ENCODE results near the gene NOXRED1.
A peak's percentile ranks its signal among the peaks of the same experiment; 100 is the strongest.
"Not testable (repeated sequence)": the region's sequence is repeated elsewhere in the genome, so short reads cannot be mapped to it uniquely, and the experiment has no call there.

NOXRED1 gene, protein sequence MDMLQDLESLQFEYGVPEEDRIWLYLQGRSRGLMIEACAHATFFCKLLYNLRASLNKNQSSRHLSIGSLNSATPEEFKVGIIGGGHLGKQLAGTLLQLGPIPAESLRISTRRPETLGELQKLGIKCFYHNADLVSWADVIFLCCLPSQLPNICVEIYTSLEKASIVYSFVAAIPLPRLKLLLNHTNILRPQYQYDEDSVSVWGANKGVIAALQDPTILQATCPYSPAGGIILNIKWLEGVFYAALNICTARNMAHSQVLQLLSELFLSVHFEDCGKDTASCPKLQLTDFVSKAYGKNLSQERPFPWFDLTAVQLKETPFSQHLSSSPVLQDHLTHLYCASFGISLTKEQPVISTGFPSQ

GRCh38 chr14:77423423-77423822 is at the start of gene NOXRED1:
Gene NOXRED1 (minus strand): TSS chr14:77423523. CDS start chr14:77422889, 634 bp downstream.
- DNase-seq (ENCODE audit: low read depth in 2 of 2) = no peak

GRCh38 chr14:77470224-77470870 is 47.0 kb upstream of the NOXRED1 start:
- DNase-seq (ENCODE audit: low read depth in 2 of 2) = no peak

DNA sequence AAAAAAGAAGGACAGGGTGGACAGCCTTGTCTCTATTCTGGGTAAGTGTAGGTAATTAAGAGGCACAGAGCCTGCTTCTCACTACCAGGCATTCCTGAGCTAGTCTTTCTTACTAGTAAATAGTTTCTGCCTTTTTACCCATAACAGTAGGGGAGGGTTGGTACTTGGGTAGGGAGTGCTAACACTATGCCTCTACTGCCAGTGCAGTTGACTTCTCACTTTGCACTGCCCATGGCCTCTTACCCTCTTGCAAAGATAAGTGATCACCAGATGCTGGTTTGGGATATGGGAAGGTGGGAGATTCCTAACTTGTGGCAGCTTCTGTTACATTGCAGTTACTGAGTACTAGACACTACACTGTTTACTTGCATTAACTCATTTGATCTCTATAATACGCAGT is 46.2 kb upstream of the NOXRED1 start:
- no peak for DNase-seq (ENCODE audit: low read depth in 2 of 2)

DNA sequence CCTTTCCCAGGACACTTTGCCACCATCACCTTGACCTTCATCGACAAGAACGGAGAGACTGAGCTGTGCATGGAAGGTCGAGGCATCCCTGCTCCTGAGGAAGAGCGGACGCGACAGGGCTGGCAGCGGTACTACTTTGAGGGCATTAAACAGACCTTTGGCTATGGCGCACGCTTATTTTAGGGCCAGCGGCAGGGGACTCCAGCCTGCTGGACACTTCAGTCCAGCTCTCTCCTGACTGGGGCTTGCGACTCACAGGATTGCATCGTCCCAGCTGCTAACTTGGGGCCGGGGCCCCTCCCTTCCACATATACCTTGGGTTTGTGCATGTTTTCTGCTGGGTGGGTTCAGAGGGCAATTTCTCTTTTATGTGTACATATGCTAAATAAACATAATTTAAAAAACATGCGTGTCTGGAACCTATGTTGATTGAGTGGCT is 45.8 kb upstream of the NOXRED1 start:
- DNase-seq (ENCODE audit: low read depth in 2 of 2) = no peak

GRCh38 chr14:77467801-77468200 is 44.5 kb upstream of the NOXRED1 start:
- no peak for DNase-seq (ENCODE audit: low read depth in 2 of 2)

DNA sequence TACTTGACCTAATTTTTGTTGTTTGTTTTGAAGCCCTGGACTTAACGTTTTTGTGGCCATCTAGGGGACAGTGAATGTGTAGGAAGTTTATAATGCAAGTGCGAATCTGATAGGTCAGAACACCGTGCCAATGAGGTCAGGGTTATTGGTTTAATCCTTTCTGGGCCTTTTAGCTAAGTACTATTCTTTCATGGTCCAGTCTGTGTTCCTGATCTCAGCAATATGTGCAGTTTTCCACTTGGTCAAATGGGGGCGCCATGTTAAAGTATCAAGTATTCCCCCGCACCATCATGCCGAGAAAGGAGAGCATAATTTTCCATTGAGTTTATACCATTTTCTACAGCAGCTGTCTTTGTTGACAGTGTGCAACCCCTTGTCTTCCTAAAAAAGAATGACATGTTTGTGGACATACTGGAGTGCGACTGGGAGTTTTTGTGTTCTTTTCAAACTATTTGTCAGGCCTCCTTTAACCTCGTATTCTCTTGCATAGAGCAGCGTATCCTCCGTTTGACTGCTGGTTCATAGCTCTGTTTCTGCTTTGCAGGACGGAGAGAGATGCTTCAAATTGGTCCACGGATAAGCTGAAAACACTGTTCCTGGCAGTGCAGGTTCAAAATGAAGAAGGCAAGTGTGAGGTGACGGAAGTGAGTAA is 35.9 kb upstream of the NOXRED1 start:
- peak; percentile 58 to 70 for DNase-seq (ENCODE audit: low read depth in 2 of 2)

GRCh38 chr14:77458249-77458950 is 35.1 kb upstream of the NOXRED1 start:
- peak; percentile 10 to 28 for DNase-seq (ENCODE audit: low read depth in 2 of 2)

GRCh38 chr14:77457522-77458248 is 34.4 kb upstream of the NOXRED1 start, which contains the start of the genes AHSA1 and VIPAS39:
Gene AHSA1 (plus strand): TSS chr14:77458093. CDS start chr14:77458190, 97 bp downstream.
Gene VIPAS39 (minus strand): TSS chr14:77457601. CDS start chr14:77454102, 3,499 bp downstream.
- peak; percentile 88 to 93 for DNase-seq (ENCODE audit: low read depth in 2 of 2)

DNA sequence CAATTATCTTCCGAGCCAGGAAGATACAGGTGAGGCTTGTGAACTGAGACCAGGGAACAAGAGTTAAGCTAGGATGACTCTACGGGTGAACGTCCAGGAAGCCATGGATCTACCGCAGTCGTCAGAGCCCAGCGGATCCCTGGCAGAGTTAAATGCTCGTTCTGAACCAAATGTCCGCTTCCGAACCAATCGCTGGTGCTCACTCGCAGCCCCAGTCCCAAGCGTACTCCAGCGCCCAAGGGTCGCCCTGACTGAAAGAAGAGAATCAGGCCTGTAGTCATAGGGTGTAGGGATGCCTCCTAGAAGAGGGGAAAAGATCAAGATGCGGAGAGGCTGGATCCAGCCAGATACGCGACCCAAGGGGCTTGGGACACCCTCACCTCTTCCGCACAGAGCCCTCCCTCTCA is 33.8 kb upstream of the NOXRED1 start:
- no peak for DNase-seq (ENCODE audit: low read depth in 2 of 2)

- no peak for DNase-seq (ENCODE audit: low read depth in 2 of 2)
These were observed 32.8 kb upstream of the NOXRED1 start for GRCh38 chr14:77455966-77456640.

DNA sequence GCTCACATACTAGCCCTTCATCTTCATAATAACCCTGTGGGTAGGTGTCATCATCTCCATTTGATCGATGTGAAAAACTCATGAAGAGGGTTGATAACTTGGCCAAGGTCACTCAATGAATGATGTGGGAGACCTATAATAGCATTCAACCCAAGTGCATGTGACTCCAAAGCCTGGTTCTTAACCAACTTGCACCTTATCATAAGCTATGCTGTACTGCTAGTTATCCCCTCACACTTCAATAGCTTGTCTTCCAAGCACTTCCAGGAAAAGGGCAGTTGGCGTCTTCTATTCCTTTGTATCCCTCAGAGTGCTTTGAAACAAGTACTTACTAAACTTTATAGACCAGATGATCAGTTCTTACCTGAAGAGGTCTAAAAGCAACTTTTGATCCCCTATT is 18.9 kb upstream of the NOXRED1 start:
- no peak for DNase-seq (ENCODE audit: low read depth in 2 of 2)

DNA sequence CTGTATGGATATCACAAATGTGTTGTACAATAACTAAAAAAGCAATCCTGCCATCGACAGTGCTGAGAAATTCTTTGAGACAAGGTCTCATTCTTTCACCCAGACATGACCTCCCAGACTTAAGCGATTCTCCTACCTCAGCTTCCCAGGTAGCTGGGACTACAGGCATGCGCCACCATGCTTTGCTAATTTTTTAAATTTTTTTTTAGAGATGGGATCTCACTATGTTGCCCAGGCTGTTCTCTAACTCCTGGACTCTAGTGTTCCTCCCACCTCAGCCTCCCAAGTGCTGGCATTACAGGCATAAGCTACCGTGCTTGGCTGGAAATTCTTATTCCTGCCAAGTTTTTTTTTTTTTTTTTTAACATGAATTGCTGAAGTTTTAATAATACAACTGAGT is 16.5 kb upstream of the NOXRED1 start:
- DNase-seq (ENCODE audit: low read depth in 2 of 2) = no peak

- DNase-seq (ENCODE audit: low read depth in 2 of 2) = no peak
These were observed 15.3 kb upstream of the NOXRED1 start for GRCh38 chr14:77438596-77438995.

DNA sequence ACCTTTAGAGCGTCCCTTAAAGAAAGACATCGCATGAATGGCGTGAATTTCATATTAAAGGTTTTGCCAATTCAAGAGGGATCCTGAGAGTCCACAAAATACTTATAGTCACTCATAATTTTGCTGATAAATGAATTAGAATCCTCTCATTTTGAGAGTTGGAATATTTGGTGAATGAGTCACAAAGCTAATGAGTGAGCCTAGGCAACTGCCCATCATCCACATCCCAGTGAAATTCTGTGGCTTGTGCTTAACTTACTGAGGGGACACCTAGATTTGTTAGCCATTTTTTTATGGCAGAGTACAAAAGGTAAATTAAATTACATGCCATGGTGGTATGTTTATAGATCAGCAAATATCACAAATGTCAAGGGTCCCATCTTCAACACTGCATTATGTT is 12.7 kb upstream of the NOXRED1 start:
- DNase-seq (ENCODE audit: low read depth in 2 of 2) = no peak

DNA sequence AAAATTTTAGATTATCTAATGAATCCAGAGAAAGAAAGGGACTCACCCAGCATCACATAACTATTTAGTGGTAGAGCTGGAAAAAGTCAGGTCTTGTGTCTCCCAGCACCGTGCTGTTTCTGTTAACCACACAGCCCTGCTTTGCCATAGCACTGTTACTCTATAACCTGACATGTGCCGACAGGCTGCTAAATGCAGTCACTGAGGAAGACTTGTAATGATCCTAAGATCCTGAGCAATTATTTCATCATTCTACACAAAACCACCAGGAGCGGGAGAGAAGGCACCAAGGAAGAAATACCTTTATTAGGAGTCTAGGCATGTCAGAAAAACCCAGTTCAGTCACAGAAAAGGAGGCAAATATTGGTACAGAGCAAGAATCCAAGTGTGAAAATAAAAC is 3.1 kb upstream of the NOXRED1 start:
- no peak for DNase-seq (ENCODE audit: low read depth in 2 of 2)

GRCh38 chr14:77424862-77425261 is 1.5 kb upstream of the NOXRED1 start:
- no peak for DNase-seq (ENCODE audit: low read depth in 2 of 2)

DNA sequence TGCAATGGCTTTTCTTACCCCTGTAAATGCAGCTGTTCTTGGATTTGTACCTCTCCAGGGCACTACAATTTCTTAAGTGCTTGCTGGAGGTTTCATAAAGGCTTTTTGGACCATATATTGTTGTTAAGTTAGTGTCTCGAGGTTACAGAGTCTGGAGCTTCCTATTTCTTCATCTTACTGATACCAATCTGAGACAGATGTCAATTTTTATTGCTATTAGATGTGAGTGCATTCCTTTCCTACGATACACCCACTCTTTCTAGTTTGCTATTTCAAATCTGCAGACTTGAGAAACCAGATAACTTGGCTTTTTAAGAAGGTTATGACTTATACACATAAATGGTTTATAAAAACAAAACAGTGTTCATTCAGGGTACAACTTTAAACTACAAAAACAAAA is 2.1 kb downstream of the NOXRED1 start:
- no peak for DNase-seq (ENCODE audit: low read depth in 2 of 2)

DNA sequence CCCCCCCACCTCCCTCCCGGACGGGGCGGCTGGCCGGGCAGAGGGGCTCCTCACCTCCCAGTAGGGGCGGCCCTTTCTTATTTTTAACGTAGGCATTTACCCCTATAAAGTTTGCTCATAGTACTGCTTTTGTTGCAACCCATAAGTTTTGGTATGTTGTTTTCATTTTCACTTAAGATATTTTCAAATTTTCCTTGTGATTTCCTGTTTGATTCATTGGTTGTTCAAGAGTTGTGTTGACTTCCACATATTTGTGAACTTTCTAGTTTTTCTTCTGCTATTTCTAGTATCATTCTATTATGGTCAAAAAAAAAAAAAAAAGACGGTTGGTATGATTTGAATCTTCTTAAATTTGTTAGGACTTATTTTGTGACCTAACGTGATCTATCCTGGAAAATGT is 6.5 kb downstream of the NOXRED1 start:
- no peak for DNase-seq (ENCODE audit: low read depth in 2 of 2)

GRCh38 chr14:77416098-77416497 is 7.2 kb downstream of the NOXRED1 start:
- not testable (repeated sequence) for DNase-seq (ENCODE audit: low read depth in 2 of 2)

- not testable (repeated sequence) for DNase-seq (ENCODE audit: low read depth in 2 of 2)
These were observed 7.8 kb downstream of the NOXRED1 start for GRCh38 chr14:77415403-77416030.

Data from stimulated activated CD4-positive, alpha-beta T cell treated with anti-CD3 and anti-CD28 coated beads, Interleukin-15, amount 100 ng/mL, for 48 hours (primary cell).